ENCODE measurements around the gene TAF11.

The TAF11 gene

DNA sequence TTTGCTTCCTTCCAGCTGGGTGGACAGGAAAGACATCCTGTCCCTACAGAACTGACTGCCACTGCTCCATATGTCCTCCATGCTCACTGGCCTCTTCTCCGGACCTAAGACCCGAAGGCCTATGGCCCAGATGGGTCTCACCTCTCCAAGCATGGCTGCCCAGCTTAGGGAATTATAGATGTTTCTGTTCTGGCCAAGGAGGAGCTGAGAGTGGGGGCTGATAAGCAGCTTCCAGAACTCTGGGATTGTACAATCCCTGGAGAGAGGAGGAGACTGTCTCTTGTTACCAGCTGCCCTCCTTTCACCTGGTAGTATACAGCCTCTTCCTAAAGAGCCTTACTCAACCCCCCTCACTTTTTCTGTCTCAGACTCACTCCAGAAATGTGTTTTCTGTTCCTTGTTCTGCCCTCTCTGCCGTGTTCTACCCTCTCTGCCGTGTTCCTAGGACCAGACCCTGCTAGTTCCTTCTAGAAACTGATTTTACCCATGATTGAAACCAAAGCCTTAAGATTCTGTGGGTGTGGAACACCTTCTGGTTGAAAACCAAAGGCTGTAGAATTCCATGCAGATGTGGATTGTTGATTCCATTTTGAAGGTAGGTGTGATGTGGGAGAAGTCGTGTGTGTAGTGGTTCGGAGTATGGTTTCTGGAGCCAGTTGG is 29.9 kb upstream of the TAF11 start:
- DNase-seq, result no peak
- Histone ChIP-seq H3K9me3 (no peaks in the 10 kb centered on the region), H3K27me3 (no peaks in the 10 kb centered on the region), H3K36me3 (no peaks in the 10 kb centered on the region), H3K4me3 (ENCODE audit: low read depth, low read length) (no peak overlapping the region), H3K4me1 (no peaks in the 10 kb centered on the region; the same call in 1 of the 2 replicates)
- TF ChIP-seq, protein P1, sequence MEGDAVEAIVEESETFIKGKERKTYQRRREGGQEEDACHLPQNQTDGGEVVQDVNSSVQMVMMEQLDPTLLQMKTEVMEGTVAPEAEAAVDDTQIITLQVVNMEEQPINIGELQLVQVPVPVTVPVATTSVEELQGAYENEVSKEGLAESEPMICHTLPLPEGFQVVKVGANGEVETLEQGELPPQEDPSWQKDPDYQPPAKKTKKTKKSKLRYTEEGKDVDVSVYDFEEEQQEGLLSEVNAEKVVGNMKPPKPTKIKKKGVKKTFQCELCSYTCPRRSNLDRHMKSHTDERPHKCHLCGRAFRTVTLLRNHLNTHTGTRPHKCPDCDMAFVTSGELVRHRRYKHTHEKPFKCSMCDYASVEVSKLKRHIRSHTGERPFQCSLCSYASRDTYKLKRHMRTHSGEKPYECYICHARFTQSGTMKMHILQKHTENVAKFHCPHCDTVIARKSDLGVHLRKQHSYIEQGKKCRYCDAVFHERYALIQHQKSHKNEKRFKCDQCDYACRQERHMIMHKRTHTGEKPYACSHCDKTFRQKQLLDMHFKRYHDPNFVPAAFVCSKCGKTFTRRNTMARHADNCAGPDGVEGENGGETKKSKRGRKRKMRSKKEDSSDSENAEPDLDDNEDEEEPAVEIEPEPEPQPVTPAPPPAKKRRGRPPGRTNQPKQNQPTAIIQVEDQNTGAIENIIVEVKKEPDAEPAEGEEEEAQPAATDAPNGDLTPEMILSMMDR (IDR thresholded peaks at IDR 0.05; ENCODE audit: low read depth, low read length), result no peak

DNA sequence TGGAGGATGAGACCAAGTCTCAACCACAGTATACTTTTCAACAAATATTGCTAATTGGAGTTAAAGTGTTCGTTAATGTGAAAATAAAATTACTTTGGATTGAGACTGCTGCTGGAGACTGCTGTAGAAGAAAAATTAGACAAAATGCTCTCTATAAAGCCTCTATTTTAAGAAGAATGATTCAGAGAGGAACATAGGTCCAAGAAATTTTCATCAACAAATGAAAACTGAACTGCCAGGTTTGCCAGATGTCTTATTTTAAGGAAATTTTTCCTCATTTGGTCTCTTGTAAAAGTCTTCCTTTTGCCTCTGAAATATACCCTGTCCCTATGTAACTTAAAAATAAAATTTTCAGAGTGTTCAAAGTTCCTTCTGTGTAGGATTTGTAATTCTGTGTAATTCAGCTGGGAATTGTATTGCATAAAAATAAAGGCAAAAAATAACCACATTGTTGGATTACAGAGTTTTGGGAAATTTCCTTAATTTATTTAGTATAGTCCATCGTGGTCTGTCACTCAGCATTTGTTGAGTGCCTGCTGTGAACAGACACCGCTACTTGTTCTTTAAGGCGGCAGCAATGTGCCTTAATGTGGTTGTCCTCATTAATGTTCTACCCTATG is 28.6 kb upstream of the TAF11 start:
- no peaks in the 10 kb centered on the region; the same call in 1 of the 2 replicates for H3K4me1 ChIP-seq
- TF ChIP-seq, protein P1 (IDR thresholded peaks at IDR 0.05; ENCODE audit: low read depth, low read length), result no peak
- no peaks in the 10 kb centered on the region for H3K27me3 ChIP-seq
- H3K4me3 ChIP-seq (ENCODE audit: low read depth, low read length), result no peak overlapping the region
- DNase-seq, result no peak
- H3K36me3 ChIP-seq, result no peaks in the 10 kb centered on the region
- H3K9me3 ChIP-seq, result no peaks in the 10 kb centered on the region

DNA sequence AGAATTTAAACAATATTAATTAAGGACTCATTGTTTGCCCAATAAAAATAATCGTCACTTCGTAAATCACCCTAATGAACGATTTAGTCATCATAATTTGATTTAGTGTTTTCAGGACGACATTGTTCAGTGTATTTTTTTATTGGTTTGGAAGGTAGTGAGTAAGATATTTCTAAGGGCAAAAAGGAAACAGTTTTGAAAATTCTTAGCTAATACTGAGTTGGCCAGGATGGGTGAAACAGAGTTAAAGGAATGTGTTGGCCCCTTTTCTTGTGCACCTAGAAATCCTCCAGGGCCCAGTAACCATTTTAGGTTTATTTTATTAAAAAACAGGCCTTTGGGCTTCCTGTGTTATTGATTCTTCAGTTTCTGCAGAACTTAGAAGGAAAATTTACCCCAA is 26.5 kb upstream of the TAF11 start:
- H3K27me3 ChIP-seq, result no peaks in the 10 kb centered on the region
- H3K9me3 ChIP-seq, result no peaks in the 10 kb centered on the region
- H3K4me3 ChIP-seq (ENCODE audit: low read depth, low read length), result no peak overlapping the region
- no peaks in the 10 kb centered on the region for H3K36me3 ChIP-seq
- TF ChIP-seq, protein P1 (IDR thresholded peaks at IDR 0.05; ENCODE audit: low read depth, low read length), result no peak
- DNase-seq, result no peak
- H3K4me1 ChIP-seq, result no peaks in the 10 kb centered on the region; the same call in 1 of the 2 replicates

DNA sequence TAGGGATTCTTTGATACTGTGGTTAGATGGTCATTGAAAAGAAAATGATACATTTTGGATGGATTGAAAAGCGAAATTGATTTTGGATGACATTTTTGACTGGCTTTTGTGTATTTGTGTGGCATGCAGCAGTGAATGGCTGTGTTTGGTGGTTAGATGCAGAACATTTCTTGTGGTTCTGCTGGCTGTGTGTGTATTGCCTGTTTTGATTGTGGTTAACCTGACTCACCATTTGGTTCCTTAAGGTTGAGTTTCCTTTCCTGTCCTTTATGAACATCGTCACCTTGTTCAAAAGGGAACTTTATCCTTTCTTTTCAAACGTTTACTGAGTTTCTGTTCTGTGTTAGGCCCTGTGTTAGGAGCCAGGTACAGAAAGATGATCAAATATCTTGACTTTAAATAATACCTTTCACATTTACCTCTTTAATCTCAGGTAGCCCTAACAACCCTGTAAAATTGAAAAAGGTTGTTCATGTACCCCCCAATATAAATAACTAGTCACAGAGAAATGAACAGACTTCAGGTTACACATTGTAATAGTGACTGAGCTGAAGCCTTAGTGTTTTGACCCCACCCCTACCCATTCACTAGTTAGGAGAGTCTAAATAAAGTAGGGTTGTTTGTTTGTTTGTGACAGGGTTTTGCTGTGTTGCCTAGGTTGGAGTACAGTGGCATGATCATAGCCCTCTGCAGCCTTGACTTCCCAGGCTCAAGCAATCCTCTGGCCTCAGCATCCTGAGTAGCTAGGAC is 25.0 kb upstream of the TAF11 start:
- Histone ChIP-seq H3K36me3 (no peaks in the 10 kb centered on the region), H3K4me3 (ENCODE audit: low read depth, low read length) (no peak overlapping the region), H3K9me3 (no peaks in the 10 kb centered on the region), H3K4me1 (no peaks in the 10 kb centered on the region; the same call in 1 of the 2 replicates), H3K27me3 (no peaks in the 10 kb centered on the region)
- no peak for DNase-seq
- TF ChIP-seq, protein P1 (IDR thresholded peaks at IDR 0.05; ENCODE audit: low read depth, low read length), result no peak

DNA sequence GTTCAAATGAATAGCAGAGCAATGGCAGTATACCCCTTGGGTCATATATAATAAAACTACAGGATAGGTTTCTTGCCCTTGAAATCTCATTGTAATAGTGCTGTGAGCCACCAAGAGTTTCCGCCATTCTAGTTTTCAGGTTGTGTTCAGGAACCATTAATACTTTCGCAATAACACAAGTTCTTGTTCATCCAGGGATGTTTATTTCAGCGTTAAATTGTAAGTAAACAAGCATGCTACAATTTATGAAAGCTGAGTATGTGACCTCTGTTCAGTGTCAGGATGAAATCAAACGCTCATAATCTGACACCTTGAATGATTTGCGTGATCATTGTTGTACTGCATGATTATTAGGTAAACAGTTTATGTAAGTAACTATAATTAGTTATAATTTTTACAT is 24.0 kb upstream of the TAF11 start:
- DNase-seq, result no peak

More for the DNA sequence above, 24.0 kb upstream of the TAF11 start:
- no peaks in the 10 kb centered on the region for H3K27me3 ChIP-seq
- no peak overlapping the region for H3K4me3 ChIP-seq (ENCODE audit: low read depth, low read length)
- H3K36me3 ChIP-seq, result no peaks in the 10 kb centered on the region
- H3K9me3 ChIP-seq, result no peaks in the 10 kb centered on the region
- TF ChIP-seq, protein P1 (IDR thresholded peaks at IDR 0.05; ENCODE audit: low read depth, low read length), result no peak
- no peaks in the 10 kb centered on the region for H3K4me1 ChIP-seq

Measured in BE2C (cell line).